ENCODE measurements around the gene OPN3. TPM values are rescaled to one million over a fixed set of nuclear protein-coding genes. Genes with fewer than 3 reads are reported as not detected.
A peak's percentile ranks its signal among the peaks of the same experiment; 100 is the strongest.

The OPN3 gene
- total and polyA plus RNA-seq, 9 of the 15 experiments (the other 6 are each of a cell fraction or from before 2014, with no cell fraction given) = 4.2 to 34.6 (median 17.0) TPM

DNA sequence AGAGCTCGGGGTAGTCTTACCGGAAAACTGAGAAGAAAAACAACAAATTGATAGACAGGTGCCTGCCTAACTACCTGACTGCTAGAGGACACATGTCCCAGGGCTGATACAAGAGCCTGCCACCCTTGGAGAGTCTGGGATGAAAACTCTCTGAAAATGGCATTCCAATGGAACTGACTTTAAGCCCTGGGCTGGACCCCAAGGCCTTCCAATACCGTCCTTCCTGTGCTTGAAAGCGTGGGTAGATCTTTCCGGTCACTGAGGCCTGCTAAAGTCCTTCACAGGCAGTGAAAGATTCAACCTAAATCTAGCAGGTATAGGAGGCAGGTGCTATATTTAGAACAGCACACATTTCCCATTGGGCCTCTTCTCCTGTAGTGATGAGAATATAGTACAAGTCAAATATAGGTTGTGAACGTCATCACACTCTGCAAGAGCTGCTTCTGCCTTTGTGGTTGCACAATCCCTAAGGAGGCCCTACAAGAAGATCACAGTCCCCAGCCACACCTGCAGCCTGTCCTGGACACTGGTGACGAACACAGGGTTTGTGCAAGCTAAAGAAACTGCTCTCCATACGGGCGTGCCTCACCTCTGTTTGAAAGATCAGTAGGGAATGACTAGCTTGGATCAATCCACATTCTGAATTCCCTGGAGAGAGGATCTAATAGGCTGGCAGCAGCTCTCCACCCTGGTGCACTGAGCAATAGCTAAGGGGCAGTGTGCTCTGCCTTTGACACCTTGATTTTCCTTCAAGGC lies 876 bp upstream of the OPN3 start (continued):
- TF ChIP-seq CEBPG (CRISPR knock-in tag; IDR thresholded peaks at IDR 0.05) (peak; percentile 58; the same call in 1 of the 2 replicates), CEBPG (tag; conservative IDR thresholded peaks at IDR 0.05 in 1 of 2, IDR thresholded peaks at IDR 0.05 in 1 of 2) (no peak), ARNT (IDR thresholded peaks at IDR 0.05) (no peak), SMARCA4 (IDR thresholded peaks at IDR 0.05) (no peak), SOX6 (IDR thresholded peaks at IDR 0.05) (no peak), CBFB (CRISPR knock-in tag; IDR thresholded peaks at IDR 0.05) (peak; percentile 22; the same call in 1 of the 2 replicates), CSDE1 (IDR thresholded peaks at IDR 0.05) (no peak), ZNF232 (CRISPR knock-in tag; IDR thresholded peaks at IDR 0.05) (no peak)
- TF ChIP-seq, protein P1, sequence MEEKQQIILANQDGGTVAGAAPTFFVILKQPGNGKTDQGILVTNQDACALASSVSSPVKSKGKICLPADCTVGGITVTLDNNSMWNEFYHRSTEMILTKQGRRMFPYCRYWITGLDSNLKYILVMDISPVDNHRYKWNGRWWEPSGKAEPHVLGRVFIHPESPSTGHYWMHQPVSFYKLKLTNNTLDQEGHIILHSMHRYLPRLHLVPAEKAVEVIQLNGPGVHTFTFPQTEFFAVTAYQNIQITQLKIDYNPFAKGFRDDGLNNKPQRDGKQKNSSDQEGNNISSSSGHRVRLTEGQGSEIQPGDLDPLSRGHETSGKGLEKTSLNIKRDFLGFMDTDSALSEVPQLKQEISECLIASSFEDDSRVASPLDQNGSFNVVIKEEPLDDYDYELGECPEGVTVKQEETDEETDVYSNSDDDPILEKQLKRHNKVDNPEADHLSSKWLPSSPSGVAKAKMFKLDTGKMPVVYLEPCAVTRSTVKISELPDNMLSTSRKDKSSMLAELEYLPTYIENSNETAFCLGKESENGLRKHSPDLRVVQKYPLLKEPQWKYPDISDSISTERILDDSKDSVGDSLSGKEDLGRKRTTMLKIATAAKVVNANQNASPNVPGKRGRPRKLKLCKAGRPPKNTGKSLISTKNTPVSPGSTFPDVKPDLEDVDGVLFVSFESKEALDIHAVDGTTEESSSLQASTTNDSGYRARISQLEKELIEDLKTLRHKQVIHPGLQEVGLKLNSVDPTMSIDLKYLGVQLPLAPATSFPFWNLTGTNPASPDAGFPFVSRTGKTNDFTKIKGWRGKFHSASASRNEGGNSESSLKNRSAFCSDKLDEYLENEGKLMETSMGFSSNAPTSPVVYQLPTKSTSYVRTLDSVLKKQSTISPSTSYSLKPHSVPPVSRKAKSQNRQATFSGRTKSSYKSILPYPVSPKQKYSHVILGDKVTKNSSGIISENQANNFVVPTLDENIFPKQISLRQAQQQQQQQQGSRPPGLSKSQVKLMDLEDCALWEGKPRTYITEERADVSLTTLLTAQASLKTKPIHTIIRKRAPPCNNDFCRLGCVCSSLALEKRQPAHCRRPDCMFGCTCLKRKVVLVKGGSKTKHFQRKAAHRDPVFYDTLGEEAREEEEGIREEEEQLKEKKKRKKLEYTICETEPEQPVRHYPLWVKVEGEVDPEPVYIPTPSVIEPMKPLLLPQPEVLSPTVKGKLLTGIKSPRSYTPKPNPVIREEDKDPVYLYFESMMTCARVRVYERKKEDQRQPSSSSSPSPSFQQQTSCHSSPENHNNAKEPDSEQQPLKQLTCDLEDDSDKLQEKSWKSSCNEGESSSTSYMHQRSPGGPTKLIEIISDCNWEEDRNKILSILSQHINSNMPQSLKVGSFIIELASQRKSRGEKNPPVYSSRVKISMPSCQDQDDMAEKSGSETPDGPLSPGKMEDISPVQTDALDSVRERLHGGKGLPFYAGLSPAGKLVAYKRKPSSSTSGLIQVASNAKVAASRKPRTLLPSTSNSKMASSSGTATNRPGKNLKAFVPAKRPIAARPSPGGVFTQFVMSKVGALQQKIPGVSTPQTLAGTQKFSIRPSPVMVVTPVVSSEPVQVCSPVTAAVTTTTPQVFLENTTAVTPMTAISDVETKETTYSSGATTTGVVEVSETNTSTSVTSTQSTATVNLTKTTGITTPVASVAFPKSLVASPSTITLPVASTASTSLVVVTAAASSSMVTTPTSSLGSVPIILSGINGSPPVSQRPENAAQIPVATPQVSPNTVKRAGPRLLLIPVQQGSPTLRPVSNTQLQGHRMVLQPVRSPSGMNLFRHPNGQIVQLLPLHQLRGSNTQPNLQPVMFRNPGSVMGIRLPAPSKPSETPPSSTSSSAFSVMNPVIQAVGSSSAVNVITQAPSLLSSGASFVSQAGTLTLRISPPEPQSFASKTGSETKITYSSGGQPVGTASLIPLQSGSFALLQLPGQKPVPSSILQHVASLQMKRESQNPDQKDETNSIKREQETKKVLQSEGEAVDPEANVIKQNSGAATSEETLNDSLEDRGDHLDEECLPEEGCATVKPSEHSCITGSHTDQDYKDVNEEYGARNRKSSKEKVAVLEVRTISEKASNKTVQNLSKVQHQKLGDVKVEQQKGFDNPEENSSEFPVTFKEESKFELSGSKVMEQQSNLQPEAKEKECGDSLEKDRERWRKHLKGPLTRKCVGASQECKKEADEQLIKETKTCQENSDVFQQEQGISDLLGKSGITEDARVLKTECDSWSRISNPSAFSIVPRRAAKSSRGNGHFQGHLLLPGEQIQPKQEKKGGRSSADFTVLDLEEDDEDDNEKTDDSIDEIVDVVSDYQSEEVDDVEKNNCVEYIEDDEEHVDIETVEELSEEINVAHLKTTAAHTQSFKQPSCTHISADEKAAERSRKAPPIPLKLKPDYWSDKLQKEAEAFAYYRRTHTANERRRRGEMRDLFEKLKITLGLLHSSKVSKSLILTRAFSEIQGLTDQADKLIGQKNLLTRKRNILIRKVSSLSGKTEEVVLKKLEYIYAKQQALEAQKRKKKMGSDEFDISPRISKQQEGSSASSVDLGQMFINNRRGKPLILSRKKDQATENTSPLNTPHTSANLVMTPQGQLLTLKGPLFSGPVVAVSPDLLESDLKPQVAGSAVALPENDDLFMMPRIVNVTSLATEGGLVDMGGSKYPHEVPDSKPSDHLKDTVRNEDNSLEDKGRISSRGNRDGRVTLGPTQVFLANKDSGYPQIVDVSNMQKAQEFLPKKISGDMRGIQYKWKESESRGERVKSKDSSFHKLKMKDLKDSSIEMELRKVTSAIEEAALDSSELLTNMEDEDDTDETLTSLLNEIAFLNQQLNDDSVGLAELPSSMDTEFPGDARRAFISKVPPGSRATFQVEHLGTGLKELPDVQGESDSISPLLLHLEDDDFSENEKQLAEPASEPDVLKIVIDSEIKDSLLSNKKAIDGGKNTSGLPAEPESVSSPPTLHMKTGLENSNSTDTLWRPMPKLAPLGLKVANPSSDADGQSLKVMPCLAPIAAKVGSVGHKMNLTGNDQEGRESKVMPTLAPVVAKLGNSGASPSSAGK (IDR thresholded peaks at IDR 0.05) = 0 out of 2 replicates have a peak, but pooled peaks have one; percentile 1
- TF ChIP-seq, protein P2, sequence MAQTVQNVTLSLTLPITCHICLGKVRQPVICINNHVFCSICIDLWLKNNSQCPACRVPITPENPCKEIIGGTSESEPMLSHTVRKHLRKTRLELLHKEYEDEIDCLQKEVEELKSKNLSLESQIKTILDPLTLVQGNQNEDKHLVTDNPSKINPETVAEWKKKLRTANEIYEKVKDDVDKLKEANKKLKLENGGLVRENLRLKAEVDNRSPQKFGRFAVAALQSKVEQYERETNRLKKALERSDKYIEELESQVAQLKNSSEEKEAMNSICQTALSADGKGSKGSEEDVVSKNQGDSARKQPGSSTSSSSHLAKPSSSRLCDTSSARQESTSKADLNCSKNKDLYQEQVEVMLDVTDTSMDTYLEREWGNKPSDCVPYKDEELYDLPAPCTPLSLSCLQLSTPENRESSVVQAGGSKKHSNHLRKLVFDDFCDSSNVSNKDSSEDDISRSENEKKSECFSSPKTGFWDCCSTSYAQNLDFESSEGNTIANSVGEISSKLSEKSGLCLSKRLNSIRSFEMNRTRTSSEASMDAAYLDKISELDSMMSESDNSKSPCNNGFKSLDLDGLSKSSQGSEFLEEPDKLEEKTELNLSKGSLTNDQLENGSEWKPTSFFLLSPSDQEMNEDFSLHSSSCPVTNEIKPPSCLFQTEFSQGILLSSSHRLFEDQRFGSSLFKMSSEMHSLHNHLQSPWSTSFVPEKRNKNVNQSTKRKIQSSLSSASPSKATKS (CRISPR knock-in tag; IDR thresholded peaks at IDR 0.05) = no peak
- TF ChIP-seq, protein P3, sequence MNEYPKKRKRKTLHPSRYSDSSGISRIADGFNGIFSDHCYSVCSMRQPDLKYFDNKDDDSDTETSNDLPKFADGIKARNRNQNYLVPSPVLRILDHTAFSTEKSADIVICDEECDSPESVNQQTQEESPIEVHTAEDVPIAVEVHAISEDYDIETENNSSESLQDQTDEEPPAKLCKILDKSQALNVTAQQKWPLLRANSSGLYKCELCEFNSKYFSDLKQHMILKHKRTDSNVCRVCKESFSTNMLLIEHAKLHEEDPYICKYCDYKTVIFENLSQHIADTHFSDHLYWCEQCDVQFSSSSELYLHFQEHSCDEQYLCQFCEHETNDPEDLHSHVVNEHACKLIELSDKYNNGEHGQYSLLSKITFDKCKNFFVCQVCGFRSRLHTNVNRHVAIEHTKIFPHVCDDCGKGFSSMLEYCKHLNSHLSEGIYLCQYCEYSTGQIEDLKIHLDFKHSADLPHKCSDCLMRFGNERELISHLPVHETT (CRISPR knock-in tag; conservative IDR thresholded peaks at IDR 0.05 in 1 of 2, IDR thresholded peaks at IDR 0.05 in 1 of 2) = no peak
